ENCODE data around the gene EFCAB6.

- TF ChIP-seq CTCF (IDR thresholded peaks at IDR 0.05) (no peak), MYC (IDR thresholded peaks at IDR 0.05; ENCODE audit: borderline replicate concordance, low read length) (no peak), POLR2A (IDR thresholded peaks at IDR 0.05; ENCODE audit: low read length) (no peak), RFX5 (IDR thresholded peaks at IDR 0.05) (no peak), RAD21 (conservative IDR thresholded peaks at IDR 0.05 in 1 of 2, IDR thresholded peaks at IDR 0.05 in 1 of 2) (no peak), HES2 (IDR thresholded peaks at IDR 0.05) (no peak), PBX3 (IDR thresholded peaks at IDR 0.05) (no peak), SREBF2 (IDR thresholded peaks at IDR 0.05) (no peak)
Observed at GRCh38 chr22:43733138-43733537, 79.0 kb downstream of the EFCAB6 start.
